ENCODE data around the gene MYPOP. TPM values are rescaled to one million over a fixed set of nuclear protein-coding genes. Genes with fewer than 3 reads are reported as not detected.

The MYPOP gene
- 10.2 TPM for total RNA-seq
- long read RNA-seq = 0 reads

DNA sequence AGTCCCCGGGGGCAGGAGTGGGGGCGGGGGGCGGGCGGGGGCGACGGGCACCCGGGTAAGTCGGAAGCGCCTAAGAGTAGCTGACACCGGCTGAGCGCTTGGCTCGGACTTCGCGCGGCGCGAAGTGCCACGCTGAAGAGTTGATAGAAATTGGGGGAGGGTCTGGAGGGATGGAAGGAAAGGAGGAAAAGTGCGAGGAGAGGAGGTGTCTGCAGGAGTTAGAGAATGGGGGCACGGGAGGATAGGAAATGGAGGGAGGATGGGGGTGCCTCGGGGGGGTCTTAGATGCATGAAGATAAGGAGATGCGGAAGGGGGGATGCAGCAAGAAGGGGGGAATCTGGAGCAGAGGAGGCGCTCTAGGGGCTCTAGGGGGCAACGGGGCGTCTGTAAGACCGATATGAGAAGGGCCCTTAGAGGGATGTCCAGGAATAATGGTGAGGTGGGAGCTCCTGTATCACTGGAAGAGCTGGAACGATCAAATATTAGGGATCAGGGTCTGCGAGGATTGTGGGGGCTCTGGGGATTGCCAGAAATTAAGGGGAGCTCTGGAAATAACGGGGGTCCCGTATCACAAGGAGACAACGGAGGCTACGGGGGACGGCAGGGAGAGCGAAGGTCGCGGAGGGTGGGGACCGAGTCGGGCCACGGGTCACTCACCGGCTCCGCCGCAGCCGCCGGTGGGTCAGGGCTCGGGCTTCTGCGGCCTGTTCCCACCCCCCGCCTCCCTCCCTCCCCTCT is at the start of gene MYPOP:
MYPOP (minus strand) TSS at position 702 of the 739 bp plus-strand sequence. CDS start 840 bp downstream, outside the sequence.
- no peak for DNase-seq (ENCODE audit: low spot score)

- no peak for DNase-seq (ENCODE audit: low spot score)
Measured at GRCh38 chr19:45947926-45948325, 45.5 kb upstream of the MYPOP start.

DNA sequence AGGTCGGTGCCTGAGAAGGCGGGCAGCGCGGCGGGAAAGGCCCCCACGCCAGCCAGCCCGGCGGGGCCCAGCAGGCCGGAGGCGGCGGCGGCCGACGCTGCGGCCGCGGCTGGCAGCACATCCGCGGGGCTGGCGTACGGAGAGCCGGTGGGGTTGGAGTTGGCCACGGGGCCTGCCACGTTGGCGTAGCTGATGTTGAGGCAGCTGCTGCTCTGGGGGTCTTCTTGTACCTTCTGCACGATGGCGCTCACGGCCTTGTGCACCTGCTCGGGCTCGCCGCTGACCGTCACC is 38.0 kb upstream of the MYPOP start:
- no peak for DNase-seq (ENCODE audit: low spot score)

DNA sequence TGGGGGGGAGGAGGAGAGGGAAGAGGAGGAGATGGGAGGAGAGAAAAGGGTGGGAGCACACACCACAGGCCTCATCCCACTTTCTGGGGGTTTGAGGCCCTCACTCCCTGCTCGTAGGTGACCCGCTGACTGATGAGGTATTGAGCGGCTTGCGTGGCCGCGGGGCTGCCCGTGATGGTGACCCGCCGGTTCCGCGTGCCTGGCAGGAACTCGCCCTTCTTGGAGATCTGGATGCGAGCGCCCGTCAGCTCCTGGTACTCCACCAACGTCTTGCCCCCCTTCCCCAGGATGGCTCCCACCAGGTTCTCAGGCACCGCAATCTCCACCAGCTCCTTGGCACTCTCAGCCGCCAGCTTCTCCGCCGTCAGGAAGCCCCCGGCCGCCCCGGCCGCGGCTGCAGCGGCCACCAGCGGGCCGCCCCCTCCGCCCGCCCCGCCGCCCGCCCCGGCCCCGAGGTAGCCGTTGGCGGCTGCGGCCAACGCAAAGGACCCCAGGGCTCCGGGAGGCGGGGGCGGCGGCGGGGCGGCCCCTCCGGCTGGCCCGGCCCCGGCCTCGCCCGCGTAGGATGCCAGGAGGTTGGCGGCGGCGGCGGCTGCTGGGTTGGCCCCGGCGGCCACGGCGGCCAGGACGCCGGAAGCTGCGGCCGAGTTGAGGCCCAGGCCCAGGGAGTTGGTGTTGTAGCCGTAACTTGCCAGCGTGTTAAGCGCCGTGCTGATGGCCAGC is 37.5 kb upstream of the MYPOP start:
- no peak for DNase-seq (ENCODE audit: low spot score)

GRCh38 chr19:45938733-45939319 is 36.4 kb upstream of the MYPOP start:
- DNase-seq (ENCODE audit: low spot score) = no peak

- DNase-seq (ENCODE audit: low spot score) = no peak
Measured at GRCh38 chr19:45935267-45935666, 32.9 kb upstream of the MYPOP start.

GRCh38 chr19:45934551-45935230 is 32.3 kb upstream of the MYPOP start:
- DNase-seq (ENCODE audit: low spot score) = no peak

DNA sequence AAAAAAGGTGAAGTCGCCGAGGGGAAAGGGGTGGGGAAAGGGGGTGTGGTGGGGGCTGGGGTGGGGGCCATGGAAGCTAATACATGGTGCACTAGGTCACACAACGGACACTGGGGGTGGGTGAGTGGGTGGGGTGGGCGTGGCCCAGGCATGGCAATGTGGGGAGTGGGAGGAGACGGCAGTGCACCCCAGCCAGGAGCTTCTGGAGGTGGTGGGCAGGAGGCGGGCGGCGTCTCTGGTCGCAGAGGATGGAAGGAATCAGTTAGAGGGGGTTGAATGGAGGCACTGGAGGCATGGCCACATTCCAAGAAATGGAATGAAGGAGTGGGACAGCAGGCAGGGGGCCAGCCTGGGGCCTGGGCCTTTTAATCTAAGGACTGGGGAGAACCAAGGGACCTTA is 31.3 kb upstream of the MYPOP start:
- DNase-seq (ENCODE audit: low spot score) = no peak

DNA sequence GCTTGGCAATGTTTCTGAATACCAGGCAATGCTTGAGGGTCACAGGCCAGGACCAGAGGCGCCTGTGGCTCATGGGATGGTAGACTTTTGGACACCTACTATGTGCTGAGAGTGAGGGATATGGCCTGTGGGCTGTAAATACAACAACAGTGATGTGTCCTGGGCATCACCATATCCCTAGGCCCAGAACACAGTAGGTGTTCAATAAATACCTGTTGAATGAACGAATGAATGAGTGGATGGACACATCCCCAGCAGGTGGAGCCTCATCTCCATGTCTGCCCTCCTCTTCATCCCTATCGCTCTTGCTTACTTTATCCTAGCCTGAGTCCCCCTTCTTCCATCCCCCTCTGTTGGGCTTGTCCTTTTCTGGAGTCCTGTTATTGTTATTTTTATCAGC is 28.6 kb upstream of the MYPOP start:
- no peak for DNase-seq (ENCODE audit: low spot score)

DNA sequence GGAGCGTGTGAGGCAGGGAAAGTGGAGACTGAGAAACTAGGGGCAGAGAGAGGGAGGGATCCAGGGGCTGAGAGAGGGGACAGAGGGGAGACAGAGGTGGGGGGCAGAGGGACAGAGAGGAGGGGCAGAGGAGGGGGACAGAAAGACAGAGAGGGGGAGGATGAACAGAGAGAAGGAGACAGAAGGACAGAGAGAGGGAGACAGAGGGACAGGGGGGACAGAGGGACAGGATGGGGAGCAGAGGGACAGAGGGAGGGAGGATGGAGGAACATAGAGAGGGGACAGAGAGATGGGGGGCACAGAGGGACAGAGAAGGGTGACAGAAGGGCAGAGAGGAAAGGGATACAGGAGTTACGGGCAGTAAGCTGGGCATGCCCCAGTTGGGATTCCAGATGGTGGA is 26.8 kb upstream of the MYPOP start:
- DNase-seq (ENCODE audit: low spot score) = no peak

DNA sequence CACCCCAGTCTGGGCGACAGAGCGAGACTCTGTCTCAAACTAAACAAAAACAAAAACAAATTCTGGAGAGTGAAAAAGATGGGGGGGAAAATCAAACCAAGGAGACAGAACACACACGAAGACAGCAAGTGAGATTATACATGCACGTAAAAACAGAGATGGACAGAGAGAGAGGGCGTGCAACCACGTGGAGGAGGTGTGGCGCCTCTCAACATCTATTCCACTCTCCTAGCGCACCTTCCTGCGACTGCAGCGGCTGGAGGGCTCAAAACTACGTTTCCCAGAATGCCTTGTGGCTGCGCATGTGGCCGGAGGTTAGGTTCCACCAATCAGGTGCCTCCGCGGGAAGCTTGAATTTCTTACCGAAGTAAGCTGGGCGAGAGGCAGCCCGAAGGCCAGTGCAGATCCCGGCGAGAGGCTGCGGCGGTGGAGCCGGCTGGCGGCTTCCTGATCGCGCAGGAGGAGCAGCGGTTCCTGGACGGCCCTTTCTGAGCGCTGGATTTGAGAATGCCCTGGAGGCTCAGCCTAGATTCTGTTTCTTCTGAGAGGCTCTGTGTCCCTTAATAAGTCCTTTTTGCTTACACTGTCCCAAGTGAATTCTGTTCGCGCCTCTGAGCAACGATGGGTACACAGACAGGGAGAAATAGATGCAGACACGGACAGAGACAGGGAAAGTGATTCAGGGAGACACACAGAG is 25.3 kb upstream of the MYPOP start:
- DNase-seq (ENCODE audit: low spot score) = peak; percentile 92

DNA sequence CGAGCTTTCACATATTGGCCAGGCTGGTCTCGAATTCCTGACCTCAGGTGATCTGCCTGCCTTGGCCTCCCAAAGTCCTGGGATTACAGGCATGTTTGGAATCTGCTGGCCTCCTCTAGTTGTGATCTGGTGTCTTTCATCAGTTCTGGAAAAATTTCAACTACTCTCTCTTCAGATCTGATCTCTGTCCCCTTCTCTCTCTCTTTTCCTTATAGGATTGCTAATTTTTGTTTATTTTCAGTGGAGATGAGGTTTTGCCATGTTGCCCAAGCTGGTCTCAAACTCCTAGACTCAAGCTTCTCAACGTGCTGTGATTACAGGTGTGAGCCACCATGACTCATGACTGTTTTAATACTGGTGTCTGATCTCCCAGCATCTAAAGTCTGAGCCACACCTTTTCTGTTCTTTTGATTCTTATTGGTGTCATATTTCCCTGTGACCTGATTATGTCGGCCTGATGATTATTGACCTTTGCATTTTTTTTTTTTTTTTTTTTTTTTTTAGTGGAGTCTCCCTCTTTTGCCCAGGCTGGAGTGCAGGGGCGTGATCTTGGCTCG is 22.6 kb upstream of the MYPOP start:
- DNase-seq (ENCODE audit: low spot score) = no peak

GRCh38 chr19:45922281-45922680 is 19.9 kb upstream of the MYPOP start:
- DNase-seq (ENCODE audit: low spot score) = no peak

DNA sequence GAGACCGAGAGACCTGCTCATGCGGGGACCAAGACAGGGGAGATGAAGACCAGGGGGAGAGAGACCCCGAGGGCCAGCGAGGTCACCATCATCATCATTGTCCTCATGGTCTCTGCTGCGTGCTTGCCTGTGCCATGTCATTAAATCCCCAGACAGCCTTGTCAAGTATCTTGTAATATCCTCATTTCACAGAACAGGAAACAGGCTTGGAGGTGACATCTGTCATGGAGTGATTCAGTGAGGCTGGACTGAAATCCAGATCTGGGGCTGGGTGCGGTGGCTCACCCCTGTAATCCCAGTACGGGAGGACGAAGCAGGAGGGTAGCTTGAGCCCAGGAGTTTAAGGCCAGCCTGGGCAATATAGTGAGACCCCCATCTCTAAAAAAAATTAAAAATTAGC is 18.0 kb upstream of the MYPOP start:
- no peak for DNase-seq (ENCODE audit: low spot score)

DNA sequence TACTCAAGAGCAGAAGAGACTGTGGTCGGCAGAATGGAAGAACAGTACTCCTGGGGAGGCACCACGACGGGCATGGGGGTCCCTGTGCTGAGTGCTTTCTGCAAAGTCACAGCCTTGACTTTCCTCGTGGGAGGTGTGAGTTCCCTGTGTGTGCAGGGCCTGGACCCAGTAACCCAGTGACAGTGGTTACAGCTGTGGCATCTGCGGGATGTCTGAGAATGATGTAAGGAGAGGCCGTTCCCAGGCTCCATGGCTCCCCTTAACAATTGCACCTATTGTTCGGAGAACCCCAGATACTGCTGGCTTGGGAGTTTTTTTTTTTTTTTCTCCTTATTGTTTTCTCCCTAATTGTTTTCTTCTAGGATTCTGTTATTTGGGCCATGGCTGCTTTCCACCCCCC is 17.3 kb upstream of the MYPOP start:
- DNase-seq (ENCODE audit: low spot score) = no peak

DNA sequence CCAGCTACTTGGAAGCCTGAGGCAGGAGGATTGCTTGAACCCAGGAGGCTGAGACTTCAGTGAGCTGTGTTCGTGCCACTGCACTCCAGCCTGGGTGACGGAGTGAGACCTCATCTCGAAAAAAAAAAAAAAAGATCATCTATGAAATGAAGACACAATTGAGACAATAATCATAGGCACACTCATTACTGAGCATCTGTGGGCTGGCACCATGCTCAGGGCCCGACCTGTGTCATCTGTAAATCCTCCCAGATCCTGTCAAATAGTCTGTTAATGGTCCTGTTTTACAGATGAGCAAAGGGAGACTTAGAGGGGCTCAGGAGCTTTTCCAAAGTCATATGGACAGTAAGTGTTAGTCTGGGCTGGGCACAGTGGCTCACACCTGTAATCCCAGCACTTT is 16.3 kb upstream of the MYPOP start:
- DNase-seq (ENCODE audit: low spot score) = no peak

- DNase-seq (ENCODE audit: low spot score) = no peak
Measured at GRCh38 chr19:45917421-45918091, 15.1 kb upstream of the MYPOP start.

DNA sequence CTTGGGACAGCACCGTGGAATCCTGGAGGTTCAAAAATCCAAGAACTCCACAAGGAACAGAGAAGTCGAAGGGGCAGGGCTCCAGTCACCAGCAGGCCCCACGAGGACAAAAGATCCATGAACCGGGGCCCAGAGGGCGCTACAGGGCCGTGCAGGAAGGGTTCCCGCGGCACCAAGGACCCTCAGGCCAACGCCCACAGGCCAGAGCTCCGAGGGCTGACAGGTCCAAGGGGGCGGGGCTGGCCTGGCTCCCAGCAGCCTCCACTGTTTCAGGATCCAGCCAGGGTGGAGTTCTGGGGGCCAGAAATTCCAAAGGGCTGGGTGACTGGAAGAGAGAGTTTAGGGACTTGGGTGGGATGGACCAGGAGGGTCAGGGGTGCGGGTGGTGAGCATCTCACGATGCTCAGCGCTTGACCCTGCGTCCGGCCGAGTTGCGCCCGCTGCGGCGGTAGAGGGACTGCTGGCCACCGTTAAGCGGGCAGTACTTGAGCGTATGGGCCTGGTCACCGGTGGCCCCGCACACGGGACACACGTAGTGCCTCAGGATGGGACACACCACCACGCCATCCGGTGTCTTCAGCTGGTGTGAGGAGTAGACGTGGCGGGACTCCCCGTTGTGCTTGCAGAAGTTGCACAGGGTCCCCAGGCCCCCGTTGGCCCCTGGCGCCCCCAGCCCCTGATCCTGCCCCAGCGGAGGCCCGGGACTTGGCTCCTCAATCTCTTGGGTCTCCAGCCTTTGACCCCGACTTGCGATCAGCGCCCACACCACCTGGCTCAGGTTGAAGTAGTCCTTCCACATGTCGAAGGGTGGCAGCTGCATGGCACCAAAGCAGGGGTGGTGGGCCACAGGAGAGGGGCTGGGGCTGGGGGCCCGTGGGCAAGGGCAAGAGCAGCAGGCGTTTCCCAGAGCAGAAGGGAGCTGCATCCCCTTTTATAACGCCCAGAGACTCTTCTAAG is 11.7 kb upstream of the MYPOP start, which contains the start of gene NANOS2:
NANOS2 (minus strand) TSS at position 905 of the 957 bp plus-strand sequence; CDS start at position 820, 85 bp downstream.
- DNase-seq (ENCODE audit: low spot score) = no peak

- DNase-seq (ENCODE audit: low spot score) = no peak
Measured at GRCh38 chr19:45911291-45911690, 8.9 kb upstream of the MYPOP start.
